Tibial artery (tissue), 4 donors: Measurements from ENCODE around the gene PDLIM1.

Experiments
- DNase-seq, 2 donors: peaks; one replicate each; pipeline ENCODE4 v3.0.0-alpha.2; 2019
- H3K27ac ChIP-seq, 2 donors: fragments of 200-600 bp; sonication (generic) in 1 of 2; 1 replicate in 1 of 2; 2 replicates in 1 of 2; pipeline ENCODE4 v1.5.1; 2018 to 2019; ENCODE audit warnings: mild to moderate bottlenecking in 1 of 2
- H3K27me3 ChIP-seq, 2 donors: fragments of 200-600 bp; sonication (generic) in 1 of 2; one replicate each; pipeline versions ENCODE4 v1.5.1 to v1.6.0; 2016 to 2019
- H3K36me3 ChIP-seq, 3 donors: fragments of 200-600 bp; sonication (generic) in 2 of 3; one replicate each; pipeline ENCODE4 v1.5.1; 2016 to 2019; ENCODE audit warnings: mild to moderate bottlenecking in 2 of 3
- H3K4me1 ChIP-seq, 4 donors: fragments of 200-600 bp; sonication (generic) in 2 of 4; 1 replicate in 3 of 4; 2 replicates in 1 of 4; pipeline ENCODE4 v1.5.1; 2016 to 2019
- H3K4me3 ChIP-seq, 2 donors: fragments of 200-600 bp; sonication (generic) in 1 of 2; 1 replicate in 1 of 2; 2 replicates in 1 of 2; pipeline ENCODE4 v1.5.1; 2018 to 2019; ENCODE audit warnings: mild to moderate bottlenecking in 2 of 2
- H3K9me3 ChIP-seq, 3 donors: fragments of 200-600 bp; sonication (generic) in 1 of 3; one replicate each; pipeline ENCODE4 v1.5.1; 2016 to 2019
- CTCF ChIP-seq, 2 experiments: fragments of 200-600 bp in 1 of 2; fragments of 450-650 bp in 1 of 2; IDR thresholded peaks; one replicate each; pipeline ENCODE4 v1.5.1; 2017 to 2019; ENCODE audit warnings: antibody characterized with exemption in 2 of 2, mild to moderate bottlenecking in 1 of 2, moderate library complexity in 1 of 2
- intact Hi-C: fragments of 100-400 bp; cut with DNase I; formaldehyde crosslinking; loops from one replicate; pipeline ENCODE4 v1.15.0; 2023; ENCODE audit warnings: low total_unique reads

Gene PDLIM1

GRCh38 chr10:95290461-95291364 lies at the start of gene PDLIM1:
PDLIM1 (minus strand) TSS chr10:95291003; CDS start chr10:95290915, 88 bp downstream.
- intact Hi-C loops, result loop anchor here (5.0 kb wide), 1 partner anchor 43 kb away; no protein-coding TSS in a partner anchor
- peaks cover 0 to 68% (median 38%) of the 10 kb centered on the region in 4 donors for H3K4me1 ChIP-seq
- no peaks in the 10 kb centered on the region for H3K36me3 ChIP-seq
- H3K9me3 ChIP-seq, result no peaks in the 10 kb centered on the region
- peak; percentile 41 to 58 for TF ChIP-seq CTCF (IDR thresholded peaks at IDR 0.05)
- H3K27me3 ChIP-seq, result no peaks in the 10 kb centered on the region
- DNase-seq, result peak; percentile 70 to 88
- peak within 1 kb of the TSS; percentile 93 to 94 for H3K27ac ChIP-seq
- H3K4me3 ChIP-seq, result peak within 1 kb of the TSS; percentile 89 to 98

GRCh38 chr10:95339863-95340262 lies 49.1 kb upstream of the PDLIM1 start:
- H3K9me3 ChIP-seq, result no peaks in the 10 kb centered on the region
- H3K27me3 ChIP-seq, result no peaks in the 10 kb centered on the region
- intact Hi-C loops, result no loop called here
- TF ChIP-seq CTCF (IDR thresholded peaks at IDR 0.05), result no peak
- no peak for DNase-seq
- H3K4me1 ChIP-seq, result peaks cover 4 to 45% (median 20%) of the 10 kb centered on the region in 4 donors
- H3K36me3 ChIP-seq, result peaks cover 98 to 99% (median 99%) of the 10 kb centered on the region in 3 donors
- peak overlapping the region in 1 of 2 donors; percentile 1 for H3K27ac ChIP-seq
- no peak overlapping the region for H3K4me3 ChIP-seq

GRCh38 chr10:95337423-95338160 lies 46.8 kb upstream of the PDLIM1 start:
- no peak for TF ChIP-seq CTCF (IDR thresholded peaks at IDR 0.05)
- Histone ChIP-seq H3K27me3 (no peaks in the 10 kb centered on the region), H3K27ac (peak overlapping the region; percentile 37 to 82), H3K4me1 (peaks cover 6 to 67% (median 29%) of the 10 kb centered on the region in 4 donors), H3K4me3 (no peak overlapping the region), H3K36me3 (peaks cover 90 to 92% (median 92%) of the 10 kb centered on the region in 3 donors), H3K9me3 (no peaks in the 10 kb centered on the region)
- no peak for DNase-seq
- intact Hi-C loops, result no loop called here

- DNase-seq, result no peak
- H3K9me3 ChIP-seq, result no peaks in the 10 kb centered on the region
- intact Hi-C loops, result no loop called here
- H3K4me3 ChIP-seq, result no peak overlapping the region
- TF ChIP-seq CTCF (IDR thresholded peaks at IDR 0.05), result no peak
- H3K4me1 ChIP-seq, result peaks cover 6 to 73% (median 30%) of the 10 kb centered on the region in 4 donors
- H3K36me3 ChIP-seq, result peaks cover 90 to 92% (median 90%) of the 10 kb centered on the region in 3 donors
- H3K27ac ChIP-seq, result peak overlapping the region; percentile 37 to 82
- no peaks in the 10 kb centered on the region for H3K27me3 ChIP-seq
Observed at GRCh38 chr10:95336702-95337101, 45.9 kb upstream of the PDLIM1 start.

GRCh38 chr10:95335933-95336699 lies 45.3 kb upstream of the PDLIM1 start:
- no peak for DNase-seq
- intact Hi-C loops, result no loop called here
- peaks cover 89 to 92% (median 90%) of the 10 kb centered on the region in 3 donors for H3K36me3 ChIP-seq

More at GRCh38 chr10:95335933-95336699, 45.3 kb upstream of the PDLIM1 start:
- peaks cover 6 to 79% (median 32%) of the 10 kb centered on the region in 4 donors for H3K4me1 ChIP-seq
- H3K27ac ChIP-seq, result peak overlapping the region in 1 of 2 donors; percentile 82
- no peaks in the 10 kb centered on the region for H3K9me3 ChIP-seq
- no peak for TF ChIP-seq CTCF (IDR thresholded peaks at IDR 0.05)
- no peaks in the 10 kb centered on the region for H3K27me3 ChIP-seq
- H3K4me3 ChIP-seq, result no peak overlapping the region
